SH-SY5Y (cell line): Measurements from ENCODE around the gene ABCA2.

Source experiments
- GATA2 ChIP-seq: IDR thresholded peaks from 2 replicates; pipeline ENCODE4 v1.6.1; 2011; ENCODE audit warnings: mild to moderate bottlenecking, low read depth, low read length
- GATA3 ChIP-seq: IDR thresholded peaks from 2 replicates; pipeline ENCODE4 v1.6.1; 2011; ENCODE audit warnings: low read depth, mild to moderate bottlenecking, low read length, moderate library complexity

- TF ChIP-seq GATA2 (no peak), GATA3 (no peak)
Measured at GRCh38 chr9:137070906-137071275, 42.9 kb upstream of the ABCA2 start.
